ENCODE data around the gene TRMT61B.

TRMT61B gene

DNA sequence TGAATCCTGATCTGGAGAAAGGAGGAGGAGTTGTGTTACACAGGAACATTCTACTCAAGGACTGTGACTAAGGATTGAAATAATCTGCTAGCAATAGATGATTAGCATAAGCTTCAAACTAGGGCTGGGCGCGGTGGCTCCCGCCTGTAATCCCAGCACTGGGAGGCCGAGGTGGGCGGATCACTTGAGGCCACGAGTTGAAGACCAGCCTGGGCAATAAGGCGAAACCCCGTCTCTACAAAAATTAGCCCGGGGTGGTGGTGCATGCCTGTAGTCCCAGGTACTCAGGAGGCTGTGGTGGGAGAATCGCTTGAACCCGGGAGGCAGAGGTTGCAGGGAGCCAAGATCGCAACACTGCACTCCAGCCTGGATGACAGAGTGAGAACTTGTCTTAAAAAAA is 1.5 kb downstream of the TRMT61B start:
- H3K4me3 ChIP-seq (ENCODE audit: low read length), result peak overlapping the region; percentile 95
- TF ChIP-seq, protein P1, sequence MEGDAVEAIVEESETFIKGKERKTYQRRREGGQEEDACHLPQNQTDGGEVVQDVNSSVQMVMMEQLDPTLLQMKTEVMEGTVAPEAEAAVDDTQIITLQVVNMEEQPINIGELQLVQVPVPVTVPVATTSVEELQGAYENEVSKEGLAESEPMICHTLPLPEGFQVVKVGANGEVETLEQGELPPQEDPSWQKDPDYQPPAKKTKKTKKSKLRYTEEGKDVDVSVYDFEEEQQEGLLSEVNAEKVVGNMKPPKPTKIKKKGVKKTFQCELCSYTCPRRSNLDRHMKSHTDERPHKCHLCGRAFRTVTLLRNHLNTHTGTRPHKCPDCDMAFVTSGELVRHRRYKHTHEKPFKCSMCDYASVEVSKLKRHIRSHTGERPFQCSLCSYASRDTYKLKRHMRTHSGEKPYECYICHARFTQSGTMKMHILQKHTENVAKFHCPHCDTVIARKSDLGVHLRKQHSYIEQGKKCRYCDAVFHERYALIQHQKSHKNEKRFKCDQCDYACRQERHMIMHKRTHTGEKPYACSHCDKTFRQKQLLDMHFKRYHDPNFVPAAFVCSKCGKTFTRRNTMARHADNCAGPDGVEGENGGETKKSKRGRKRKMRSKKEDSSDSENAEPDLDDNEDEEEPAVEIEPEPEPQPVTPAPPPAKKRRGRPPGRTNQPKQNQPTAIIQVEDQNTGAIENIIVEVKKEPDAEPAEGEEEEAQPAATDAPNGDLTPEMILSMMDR (conservative IDR thresholded peaks at IDR 0.05; ENCODE audit: low read length), result no peak
- no peak for DNase-seq (ENCODE audit: low read depth)

DNA sequence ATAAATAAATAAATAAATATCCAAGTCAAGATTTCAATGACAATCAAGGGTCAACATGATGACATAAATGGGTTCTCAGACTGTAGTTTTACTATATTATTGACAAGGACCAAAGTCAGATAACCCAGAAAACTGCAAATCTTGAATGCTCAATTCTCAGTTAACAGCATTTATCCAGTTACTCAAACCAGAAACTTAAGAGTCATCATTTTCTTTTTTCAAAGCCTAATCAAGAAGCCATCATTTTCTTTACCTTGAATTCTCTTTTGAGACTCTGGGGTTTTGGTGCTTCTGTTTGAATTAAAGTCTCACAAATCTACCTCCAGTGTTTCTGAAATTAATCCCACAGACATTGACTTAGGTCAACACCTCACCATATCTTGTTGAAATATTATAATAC is 14.1 kb downstream of the TRMT61B start:
- H3K4me3 ChIP-seq (ENCODE audit: low read length), result no peak overlapping the region
- DNase-seq (ENCODE audit: low read depth), result no peak
- TF ChIP-seq, protein P1 (conservative IDR thresholded peaks at IDR 0.05; ENCODE audit: low read length), result no peak

DNA sequence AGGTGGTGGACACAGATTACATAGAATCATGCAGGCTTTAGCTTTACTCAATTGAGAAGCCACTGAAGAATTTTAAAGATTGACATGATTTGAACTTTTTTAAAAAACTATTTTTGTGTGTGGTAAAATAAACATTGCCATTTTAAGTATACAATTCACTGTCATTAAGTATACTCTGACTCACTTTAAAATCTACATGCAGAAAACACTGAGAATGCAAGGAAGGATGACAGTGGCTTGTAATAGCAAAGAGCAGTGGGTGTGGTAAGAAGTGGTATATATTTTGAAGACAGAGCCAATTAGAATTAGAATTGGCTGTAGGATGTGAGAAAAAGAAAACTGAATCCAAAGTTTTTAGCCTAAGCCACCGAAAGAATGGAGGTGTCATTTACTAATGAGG is 14.9 kb downstream of the TRMT61B start:
- H3K4me3 ChIP-seq (ENCODE audit: low read length), result no peak overlapping the region
- no peak for DNase-seq (ENCODE audit: low read depth)
- TF ChIP-seq, protein P1 (conservative IDR thresholded peaks at IDR 0.05; ENCODE audit: low read length), result no peak

DNA sequence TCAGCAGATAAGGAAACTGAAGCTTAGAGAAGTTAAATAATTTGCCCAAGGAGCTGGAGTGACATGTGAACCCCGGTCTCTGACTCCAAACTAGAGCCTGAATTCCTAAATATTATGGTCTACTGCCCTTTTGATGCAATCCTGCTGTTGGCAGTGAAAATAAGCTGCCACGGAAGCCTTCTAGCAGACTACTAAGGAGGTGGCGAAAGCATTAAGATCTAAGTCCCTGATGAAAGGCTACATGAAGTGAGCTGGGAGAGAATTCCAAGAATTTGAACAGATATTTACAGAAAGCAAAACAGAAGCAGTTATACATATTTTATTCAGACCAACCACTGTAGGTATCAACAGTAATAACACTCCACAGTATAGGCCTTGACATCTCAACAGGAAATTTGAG is 28.1 kb downstream of the TRMT61B start:
- TF ChIP-seq, protein P1 (conservative IDR thresholded peaks at IDR 0.05; ENCODE audit: low read length), result no peak
- peak; percentile 6 for DNase-seq (ENCODE audit: low read depth)
- no peak overlapping the region for H3K4me3 ChIP-seq (ENCODE audit: low read length)

DNA sequence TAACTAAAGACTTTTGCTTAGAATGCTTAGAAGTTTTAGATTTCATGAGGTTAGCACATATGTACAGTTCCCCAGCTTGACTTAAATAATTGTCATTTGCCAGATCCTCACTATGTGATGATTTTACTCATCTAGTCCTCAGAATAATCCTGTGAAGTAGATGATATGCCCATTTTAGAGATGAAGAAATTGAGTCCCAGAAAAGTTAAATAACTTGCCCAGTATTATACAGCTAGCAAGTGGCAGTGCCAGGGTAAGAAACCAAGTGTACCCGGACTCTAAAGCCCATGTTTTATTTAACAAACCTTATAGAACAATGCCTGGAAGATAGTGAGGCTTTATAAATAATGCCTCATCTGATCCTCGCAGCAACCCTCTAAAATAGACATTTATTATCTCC is 31.1 kb downstream of the TRMT61B start:
- no peak overlapping the region for H3K4me3 ChIP-seq (ENCODE audit: low read length)
- TF ChIP-seq, protein P1 (conservative IDR thresholded peaks at IDR 0.05; ENCODE audit: low read length), result no peak
- DNase-seq (ENCODE audit: low read depth), result no peak

DNA sequence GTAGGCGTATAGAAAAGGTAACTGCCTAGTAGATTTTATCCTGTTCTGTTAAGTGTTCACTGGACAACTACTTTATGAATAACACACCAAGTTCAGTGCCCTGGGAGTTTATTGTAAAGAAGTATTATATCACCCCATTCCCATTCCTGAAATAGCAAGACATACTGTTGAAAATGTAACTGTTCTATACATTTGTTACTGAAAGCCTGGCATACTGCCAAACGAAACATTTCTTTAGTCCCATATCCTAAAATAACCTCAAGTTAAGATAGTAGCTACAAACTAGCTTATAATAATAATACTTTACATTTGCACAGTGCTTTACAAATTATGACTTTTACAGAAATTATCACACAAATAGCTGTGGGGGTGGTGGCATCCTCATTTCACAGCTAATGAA is 34.3 kb downstream of the TRMT61B start:
- DNase-seq (ENCODE audit: low read depth), result no peak
- no peak overlapping the region for H3K4me3 ChIP-seq (ENCODE audit: low read length)
- TF ChIP-seq, protein P1 (conservative IDR thresholded peaks at IDR 0.05; ENCODE audit: low read length), result no peak

DNA sequence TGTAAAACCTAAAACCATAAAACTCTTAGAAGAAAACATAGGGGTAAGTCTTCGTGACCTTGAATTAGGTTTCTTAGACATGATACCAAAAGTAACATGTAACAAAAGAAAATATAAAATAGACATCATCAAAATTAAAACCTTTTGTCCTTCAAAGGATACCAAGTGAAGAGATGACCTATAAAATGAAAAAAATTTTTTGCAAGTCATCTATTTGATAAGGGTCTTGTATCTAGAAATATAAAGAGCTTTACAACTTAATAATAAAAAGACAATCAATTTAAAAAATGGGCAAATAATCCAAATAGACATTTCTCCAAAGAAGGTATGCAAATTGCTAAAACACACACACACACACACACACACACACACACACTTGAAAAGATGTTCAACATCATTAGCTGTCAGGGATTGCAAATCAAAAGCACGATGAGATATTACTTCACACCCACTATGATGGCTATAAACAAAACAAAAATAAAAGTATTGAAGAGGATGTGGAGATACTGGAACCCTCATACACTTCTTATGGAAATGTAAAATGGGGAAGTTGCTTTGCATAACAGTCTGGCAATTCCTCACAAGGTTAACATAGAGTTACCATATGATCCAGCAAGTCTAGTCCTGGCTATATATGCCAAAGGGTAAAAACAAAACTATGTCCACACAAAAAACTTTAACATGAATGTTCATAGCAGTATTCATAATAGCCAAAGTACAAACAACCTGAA is 36.2 kb downstream of the TRMT61B start:
- TF ChIP-seq, protein P1 (conservative IDR thresholded peaks at IDR 0.05; ENCODE audit: low read length), result no peak
- H3K4me3 ChIP-seq (ENCODE audit: low read length), result no peak overlapping the region
- no peak for DNase-seq (ENCODE audit: low read depth)

Measured in AG10803 (cell line).